ENCODE measurements around the gene CLPTM1L.

GRCh38 chr5:1387876-1388275 is 43.0 kb upstream of the CLPTM1L start:
- no peak for TF ChIP-seq POLR2A (IDR thresholded peaks at IDR 0.05)
- TF ChIP-seq CTCF (IDR thresholded peaks at IDR 0.05), result no peak
- no peak for TF ChIP-seq EP300 (IDR thresholded peaks at IDR 0.05)
- no peak for TF ChIP-seq POLR2AphosphoS5 (IDR thresholded peaks at IDR 0.05)

Measured in sigmoid colon (tissue), 4 donors.